DOHH2 (cell line): ENCODE measurements around the gene SOD1.

Experiments used
- EZH2phosphoT487 ChIP-seq: fragments of 200-600 bp; sonication (generic); IDR thresholded peaks from 2 replicates; pipeline ENCODE4 v1.6.1; 2017; ENCODE audit warnings: borderline replicate concordance, mild to moderate bottlenecking, antibody characterized with exemption, low read length, moderate library complexity, mixed read lengths
- TF ChIP-seq, protein P1 (sequence below): fragments of 200-600 bp; sonication (generic); IDR thresholded peaks from one replicate; pipeline ENCODE4 v1.5.1; 2014; ENCODE audit warnings: antibody characterized with exemption, mild to moderate bottlenecking, low read depth, low read length; ENCODE audit not compliant: poor library complexity, severe bottlenecking

GRCh38 chr21:31658053-31658452, 1.4 kb upstream of the SOD1 start:
- TF ChIP-seq, protein P1, sequence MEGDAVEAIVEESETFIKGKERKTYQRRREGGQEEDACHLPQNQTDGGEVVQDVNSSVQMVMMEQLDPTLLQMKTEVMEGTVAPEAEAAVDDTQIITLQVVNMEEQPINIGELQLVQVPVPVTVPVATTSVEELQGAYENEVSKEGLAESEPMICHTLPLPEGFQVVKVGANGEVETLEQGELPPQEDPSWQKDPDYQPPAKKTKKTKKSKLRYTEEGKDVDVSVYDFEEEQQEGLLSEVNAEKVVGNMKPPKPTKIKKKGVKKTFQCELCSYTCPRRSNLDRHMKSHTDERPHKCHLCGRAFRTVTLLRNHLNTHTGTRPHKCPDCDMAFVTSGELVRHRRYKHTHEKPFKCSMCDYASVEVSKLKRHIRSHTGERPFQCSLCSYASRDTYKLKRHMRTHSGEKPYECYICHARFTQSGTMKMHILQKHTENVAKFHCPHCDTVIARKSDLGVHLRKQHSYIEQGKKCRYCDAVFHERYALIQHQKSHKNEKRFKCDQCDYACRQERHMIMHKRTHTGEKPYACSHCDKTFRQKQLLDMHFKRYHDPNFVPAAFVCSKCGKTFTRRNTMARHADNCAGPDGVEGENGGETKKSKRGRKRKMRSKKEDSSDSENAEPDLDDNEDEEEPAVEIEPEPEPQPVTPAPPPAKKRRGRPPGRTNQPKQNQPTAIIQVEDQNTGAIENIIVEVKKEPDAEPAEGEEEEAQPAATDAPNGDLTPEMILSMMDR: no peak
- TF ChIP-seq EZH2phosphoT487: no peak
